HG03521 (cell line): ENCODE measurements around the gene ADAMTS20.
"Not testable (repeated sequence)": the region's sequence is repeated elsewhere in the genome, so short reads cannot be mapped to it uniquely, and the experiment has no call there.

Experiments
- ATAC-seq: cut with Tn5 transposase; IDR thresholded peaks from one replicate; pipeline ENCODE4 v1.9.1; 2021; ENCODE audit warnings: mild to moderate bottlenecking, moderate library complexity; ENCODE audit not compliant: unreplicated experiment

Gene ADAMTS20

GRCh38 chr12:43551971-43552559 is at the start of gene ADAMTS20:
Gene ADAMTS20 (minus strand): TSS chr12:43552203. CDS start chr12:43551921, 282 bp downstream.
- ATAC-seq: no peak

GRCh38 chr12:43599708-43600107 is 47.7 kb upstream of the ADAMTS20 start:
- no peak for ATAC-seq

- ATAC-seq: no peak
Observed at GRCh38 chr12:43599066-43599465, 47.1 kb upstream of the ADAMTS20 start.

- no peak for ATAC-seq
Observed at GRCh38 chr12:43590307-43590706, 38.3 kb upstream of the ADAMTS20 start.

GRCh38 chr12:43586646-43587245 is 34.7 kb upstream of the ADAMTS20 start:
- ATAC-seq: no peak

GRCh38 chr12:43585676-43586075 is 33.7 kb upstream of the ADAMTS20 start:
- no peak for ATAC-seq

- ATAC-seq: no peak
Observed at GRCh38 chr12:43580601-43581000, 28.6 kb upstream of the ADAMTS20 start.

GRCh38 chr12:43579206-43579605 is 27.2 kb upstream of the ADAMTS20 start:
- no peak for ATAC-seq

- ATAC-seq: no peak
Observed at GRCh38 chr12:43578782-43579181, 26.8 kb upstream of the ADAMTS20 start.

GRCh38 chr12:43577381-43577780 is 25.4 kb upstream of the ADAMTS20 start:
- no peak for ATAC-seq

GRCh38 chr12:43576162-43576561 is 24.2 kb upstream of the ADAMTS20 start:
- no peak for ATAC-seq

GRCh38 chr12:43571885-43572284 is 19.9 kb upstream of the ADAMTS20 start:
- no peak for ATAC-seq

- ATAC-seq: no peak
Observed at GRCh38 chr12:43556057-43556456, 4.1 kb upstream of the ADAMTS20 start.

- ATAC-seq: no peak
Observed at GRCh38 chr12:43551279-43551970, 578 bp downstream of the ADAMTS20 start.

GRCh38 chr12:43550831-43551271 is 1.2 kb downstream of the ADAMTS20 start:
- no peak for ATAC-seq

- ATAC-seq: no peak
Observed at GRCh38 chr12:43544703-43545102, 7.3 kb downstream of the ADAMTS20 start.

- ATAC-seq: no peak
Observed at GRCh38 chr12:43540470-43540869, 11.5 kb downstream of the ADAMTS20 start.

GRCh38 chr12:43537675-43538074 is 14.3 kb downstream of the ADAMTS20 start:
- ATAC-seq: not testable (repeated sequence)

- no peak for ATAC-seq
Observed at GRCh38 chr12:43516045-43516444, 36.0 kb downstream of the ADAMTS20 start.

- no peak for ATAC-seq
Observed at GRCh38 chr12:43501703-43502102, 50.3 kb downstream of the ADAMTS20 start.

- no peak for ATAC-seq
Observed at GRCh38 chr12:43493261-43493797, 58.7 kb downstream of the ADAMTS20 start.
